MM.1S (cell line): Measurements from ENCODE around the gene SSC5D.

Experiments used
- DNase-seq: peaks from one replicate; pipeline ENCODE4 v3.0.0-alpha.2; 2015
- H2AFZ ChIP-seq: fragments of 300-600 bp; sonication (generic); 2 replicates; pipeline ENCODE4 v1.6.0; 2016; ENCODE audit warnings: antibody characterized with exemption, low read length
- H3F3A ChIP-seq: fragments of 300-600 bp; sonication (generic); 2 replicates; pipeline ENCODE4 v1.6.1; 2016; ENCODE audit warnings: mild to moderate bottlenecking, antibody characterized with exemption, low read length, moderate library complexity, mixed read lengths; ENCODE audit not compliant: insufficient read depth
- H3K27ac ChIP-seq: fragments of 300-600 bp; sonication (generic); 2 replicates; pipeline ENCODE4 v1.5.1; 2016; ENCODE audit warnings: mild to moderate bottlenecking, low read length
- H3K27me3 ChIP-seq: fragments of 300-600 bp; sonication (generic); replicated peaks from 2 replicates; pipeline ENCODE4 v1.6.0; 2016; ENCODE audit warnings: low read length; ENCODE audit not compliant: insufficient read depth
- H3K36me3 ChIP-seq: fragments of 300-600 bp; sonication (generic); replicated peaks from 2 replicates; pipeline ENCODE4 v1.6.1; 2016; ENCODE audit warnings: mild to moderate bottlenecking, low read length, mixed read lengths; ENCODE audit not compliant: insufficient read depth
- H3K4me1 ChIP-seq: fragments of 300-600 bp; sonication (generic); 2 replicates; pipeline ENCODE4 v1.6.1; 2016; ENCODE audit warnings: low read length, mixed read lengths
- H3K4me2 ChIP-seq: fragments of 300-600 bp; sonication (generic); 2 replicates; pipeline ENCODE4 v1.6.0; 2016; ENCODE audit warnings: low read depth, low read length
- H3K4me3 ChIP-seq: fragments of 300-600 bp; sonication (generic); 2 replicates; pipeline ENCODE4 v1.5.1; 2016; ENCODE audit warnings: low read length, mixed read lengths
- H3K79me2 ChIP-seq: fragments of 300-600 bp; sonication (generic); 2 replicates; pipeline ENCODE4 v1.6.1; 2016; ENCODE audit warnings: mixed run types, low read length, mixed read lengths
- H3K9ac ChIP-seq: fragments of 300-600 bp; sonication (generic); 2 replicates; pipeline ENCODE4 v1.6.1; 2016; ENCODE audit warnings: low read length, mixed read lengths
- H3K9me2 ChIP-seq: fragments of 300-600 bp; sonication (generic); replicated peaks from 2 replicates; pipeline ENCODE4 v1.6.1; 2016; ENCODE audit warnings: mild to moderate bottlenecking, low read length, mixed read lengths; ENCODE audit not compliant: insufficient read depth
- H3K9me3 ChIP-seq: fragments of 300-600 bp; sonication (generic); replicated peaks from 2 replicates; pipeline ENCODE4 v1.6.1; 2016; ENCODE audit warnings: mild to moderate bottlenecking, low read length, mixed read lengths; ENCODE audit not compliant: insufficient read depth
- H4K20me1 ChIP-seq: fragments of 300-600 bp; sonication (generic); 2 replicates; pipeline ENCODE4 v1.6.1; 2016; ENCODE audit warnings: mild to moderate bottlenecking, low read length, moderate library complexity, mixed read lengths; ENCODE audit not compliant: insufficient read depth
- EZH2 ChIP-seq: fragments of 300-600 bp; sonication (generic); optimal IDR thresholded peaks from 2 replicates; pipeline ENCODE3; 2017; ENCODE audit warnings: low read depth, mild to moderate bottlenecking, antibody characterized with exemption, low read length, mixed read lengths
- EZH2phosphoT487 ChIP-seq: fragments of 300-600 bp; sonication (generic); IDR thresholded peaks from 2 replicates; pipeline ENCODE4 v1.6.1; 2018; ENCODE audit warnings: antibody characterized with exemption, low read length
- TF ChIP-seq, protein P1 (sequence below): fragments of 300-600 bp; sonication (generic); IDR thresholded peaks from 2 replicates; pipeline ENCODE4 v1.5.1; 2016; ENCODE audit warnings: antibody characterized with exemption, low read length, mixed read lengths

SSC5D gene

GRCh38 chr19:55472463-55472862 lies 15.8 kb upstream of the SSC5D start:
- no peaks in the 10 kb centered on the region for H3K9me2 ChIP-seq
- TF ChIP-seq EZH2: no peak
- no peak for TF ChIP-seq EZH2phosphoT487
- H3K4me2 ChIP-seq: no peak overlapping the region
- H2AFZ ChIP-seq: no peak overlapping the region
- no peak for DNase-seq
- H4K20me1 ChIP-seq: no peaks in the 10 kb centered on the region
- H3K4me3 ChIP-seq: no peak overlapping the region
- no peaks in the 10 kb centered on the region for H3K9me3 ChIP-seq
- H3K27ac ChIP-seq: no peak overlapping the region
- peaks cover 4% of the 10 kb centered on the region for H3F3A ChIP-seq
- H3K79me2 ChIP-seq: no peaks in the 10 kb centered on the region
- peaks cover 8% of the 10 kb centered on the region; the same call in 1 of the 2 replicates for H3K4me1 ChIP-seq
- no peaks in the 10 kb centered on the region for H3K36me3 ChIP-seq
- H3K9ac ChIP-seq: no peak overlapping the region
- 0 out of 2 replicates have a peak, but pooled peaks cover 4% of the 10 kb centered on the region for H3K27me3 ChIP-seq

DNA sequence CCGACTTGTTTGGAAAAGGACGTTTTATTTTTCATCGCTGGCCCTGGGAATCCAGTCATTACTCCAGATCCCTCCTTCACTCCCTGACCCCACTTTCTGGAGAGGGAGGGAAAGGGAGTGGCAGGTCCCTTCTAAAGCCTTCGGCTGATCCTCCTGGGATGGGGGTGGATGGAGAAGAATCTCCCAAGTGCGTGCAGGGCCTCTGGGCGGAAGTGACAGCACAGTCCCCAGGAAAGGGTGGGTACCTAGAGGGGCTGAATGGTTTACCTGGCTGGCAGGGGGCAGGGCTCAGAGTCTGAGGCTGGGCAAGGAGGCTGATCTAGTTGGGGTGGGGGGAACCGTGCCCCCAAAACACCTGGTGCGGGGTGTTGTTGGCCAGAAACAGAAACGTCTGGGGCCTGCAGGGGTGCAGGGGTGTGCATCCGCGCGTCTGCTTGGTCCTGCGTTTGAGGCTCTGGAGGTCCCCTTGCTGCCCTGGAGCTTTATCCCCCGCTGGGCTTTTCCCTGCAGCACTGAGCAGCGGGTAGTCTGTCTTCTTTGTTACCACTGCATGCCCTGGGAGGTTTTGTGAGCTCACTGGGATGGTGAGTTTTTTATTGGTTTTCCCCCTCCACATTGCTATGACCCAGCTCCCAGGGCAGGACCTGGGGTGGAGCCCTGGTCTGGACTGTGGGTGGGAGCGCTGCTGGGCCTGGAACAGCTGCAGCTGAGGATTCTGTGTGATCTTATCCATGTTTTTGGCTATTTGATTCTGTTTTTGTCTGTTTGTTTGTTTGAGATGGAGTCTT lies 14.8 kb upstream of the SSC5D start:
- Histone ChIP-seq H3K4me3 (no peak overlapping the region), H3K79me2 (peaks cover 9% of the 10 kb centered on the region), H2AFZ (no peak overlapping the region), H3K36me3 (no peaks in the 10 kb centered on the region), H3K27ac (no peak overlapping the region), H3K9me2 (no peaks in the 10 kb centered on the region), H3F3A (peaks cover 4% of the 10 kb centered on the region), H3K27me3 (0 out of 2 replicates have a peak, but pooled peaks cover 4% of the 10 kb centered on the region), H3K9ac (no peak overlapping the region), H3K4me1 (peaks cover 8% of the 10 kb centered on the region; the same call in 1 of the 2 replicates), H3K9me3 (no peaks in the 10 kb centered on the region), H3K4me2 (no peak overlapping the region), H4K20me1 (no peaks in the 10 kb centered on the region)
- TF ChIP-seq EZH2: no peak
- TF ChIP-seq EZH2phosphoT487: no peak
- TF ChIP-seq, protein P1, sequence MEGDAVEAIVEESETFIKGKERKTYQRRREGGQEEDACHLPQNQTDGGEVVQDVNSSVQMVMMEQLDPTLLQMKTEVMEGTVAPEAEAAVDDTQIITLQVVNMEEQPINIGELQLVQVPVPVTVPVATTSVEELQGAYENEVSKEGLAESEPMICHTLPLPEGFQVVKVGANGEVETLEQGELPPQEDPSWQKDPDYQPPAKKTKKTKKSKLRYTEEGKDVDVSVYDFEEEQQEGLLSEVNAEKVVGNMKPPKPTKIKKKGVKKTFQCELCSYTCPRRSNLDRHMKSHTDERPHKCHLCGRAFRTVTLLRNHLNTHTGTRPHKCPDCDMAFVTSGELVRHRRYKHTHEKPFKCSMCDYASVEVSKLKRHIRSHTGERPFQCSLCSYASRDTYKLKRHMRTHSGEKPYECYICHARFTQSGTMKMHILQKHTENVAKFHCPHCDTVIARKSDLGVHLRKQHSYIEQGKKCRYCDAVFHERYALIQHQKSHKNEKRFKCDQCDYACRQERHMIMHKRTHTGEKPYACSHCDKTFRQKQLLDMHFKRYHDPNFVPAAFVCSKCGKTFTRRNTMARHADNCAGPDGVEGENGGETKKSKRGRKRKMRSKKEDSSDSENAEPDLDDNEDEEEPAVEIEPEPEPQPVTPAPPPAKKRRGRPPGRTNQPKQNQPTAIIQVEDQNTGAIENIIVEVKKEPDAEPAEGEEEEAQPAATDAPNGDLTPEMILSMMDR: no peak
- no peak for DNase-seq

GRCh38 chr19:55474269-55475265 lies 13.7 kb upstream of the SSC5D start:
- H3K9ac ChIP-seq: no peak overlapping the region
- no peak overlapping the region for H3K27ac ChIP-seq
- no peaks in the 10 kb centered on the region for H4K20me1 ChIP-seq
- no peak for DNase-seq
- no peaks in the 10 kb centered on the region for H3K9me3 ChIP-seq
- no peaks in the 10 kb centered on the region for H3F3A ChIP-seq
- H3K9me2 ChIP-seq: no peaks in the 10 kb centered on the region
- no peak overlapping the region for H3K4me2 ChIP-seq
- peaks cover 5% of the 10 kb centered on the region; the same call in 1 of the 2 replicates for H3K4me1 ChIP-seq
- no peak for TF ChIP-seq EZH2
- TF ChIP-seq, protein P1: no peak
- no peak for TF ChIP-seq EZH2phosphoT487
- 0 out of 2 replicates have a peak, but pooled peaks cover 4% of the 10 kb centered on the region for H3K27me3 ChIP-seq
- no peak overlapping the region for H2AFZ ChIP-seq
- H3K4me3 ChIP-seq: no peak overlapping the region
- peaks cover 17% of the 10 kb centered on the region for H3K79me2 ChIP-seq
- H3K36me3 ChIP-seq: no peaks in the 10 kb centered on the region
